CD4-positive, alpha-beta T cell treated with Interferon gamma for 1 hour (primary cell): Measurements from ENCODE around the gene RCOR3.

Experiments
- DNase-seq: peaks from one replicate; pipeline ENCODE4 v3.0.0-alpha.2; 2020

The RCOR3 gene

DNA sequence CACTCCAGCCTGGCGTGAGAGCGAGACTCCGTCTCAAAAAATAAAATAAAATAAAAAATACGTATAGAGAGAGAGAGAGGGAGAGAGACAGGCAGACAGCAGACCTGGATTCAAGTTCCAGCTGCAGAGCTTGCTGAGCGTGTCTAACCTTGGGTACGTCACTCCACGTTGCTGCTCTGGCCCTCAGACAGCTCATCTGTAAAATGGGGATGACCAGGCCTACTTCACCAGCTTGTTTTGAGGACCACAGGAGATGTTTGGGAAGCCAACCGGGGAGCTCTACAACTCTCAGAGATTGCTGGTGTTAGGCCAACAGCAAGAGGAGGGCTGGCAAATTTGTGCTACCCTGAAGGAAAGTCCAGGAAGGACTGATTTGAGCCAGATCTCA, 67.0 kb downstream of the RCOR3 start:
- no peak for DNase-seq

DNA sequence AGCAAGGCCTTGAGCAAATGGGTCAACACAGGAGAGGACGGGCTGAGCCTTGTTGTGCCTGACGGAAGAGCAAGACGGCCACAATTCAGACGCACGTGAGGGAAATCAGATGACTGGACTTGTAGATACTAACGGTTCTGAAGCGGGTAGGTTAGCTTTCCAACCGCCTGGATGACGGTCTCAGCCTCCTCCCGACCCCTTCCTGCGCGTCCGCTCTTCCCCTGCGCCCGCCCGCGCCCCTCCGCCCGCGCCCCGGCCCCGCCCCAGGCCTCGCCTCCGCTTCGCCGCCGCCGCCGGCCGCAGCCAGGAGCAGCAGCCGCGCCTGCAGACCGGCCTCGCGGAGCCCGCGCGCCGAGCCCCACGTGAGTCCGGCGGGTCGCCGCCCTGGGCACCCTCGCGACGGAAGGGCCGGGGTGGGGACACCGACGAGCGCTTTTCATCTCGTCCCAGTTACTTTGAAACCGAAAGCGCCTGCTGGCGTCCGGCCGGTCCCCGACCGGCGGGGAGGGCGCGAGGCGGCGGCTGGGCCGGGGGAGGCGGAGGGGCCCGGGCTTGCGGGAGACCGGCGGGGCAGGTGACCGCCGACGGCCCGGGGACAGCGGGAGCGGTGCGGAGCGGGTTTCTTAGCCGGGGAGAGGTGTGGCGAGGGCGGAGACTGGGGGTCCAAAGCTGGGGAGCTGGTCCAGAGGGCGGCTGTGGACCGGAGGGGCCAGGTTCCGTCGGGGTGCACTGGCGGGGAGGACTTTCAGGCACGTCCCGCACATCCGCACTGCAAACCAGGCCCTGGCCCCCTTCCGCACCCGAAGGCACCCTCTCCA, 67.6 kb downstream of the RCOR3 start, which contains the start of gene TRAF5:
TSS of gene TRAF5 (plus strand) at position 306 of the 818 bp plus-strand sequence. CDS start 26,407 bp downstream, outside the sequence.
- DNase-seq: peak; percentile 29

DNA sequence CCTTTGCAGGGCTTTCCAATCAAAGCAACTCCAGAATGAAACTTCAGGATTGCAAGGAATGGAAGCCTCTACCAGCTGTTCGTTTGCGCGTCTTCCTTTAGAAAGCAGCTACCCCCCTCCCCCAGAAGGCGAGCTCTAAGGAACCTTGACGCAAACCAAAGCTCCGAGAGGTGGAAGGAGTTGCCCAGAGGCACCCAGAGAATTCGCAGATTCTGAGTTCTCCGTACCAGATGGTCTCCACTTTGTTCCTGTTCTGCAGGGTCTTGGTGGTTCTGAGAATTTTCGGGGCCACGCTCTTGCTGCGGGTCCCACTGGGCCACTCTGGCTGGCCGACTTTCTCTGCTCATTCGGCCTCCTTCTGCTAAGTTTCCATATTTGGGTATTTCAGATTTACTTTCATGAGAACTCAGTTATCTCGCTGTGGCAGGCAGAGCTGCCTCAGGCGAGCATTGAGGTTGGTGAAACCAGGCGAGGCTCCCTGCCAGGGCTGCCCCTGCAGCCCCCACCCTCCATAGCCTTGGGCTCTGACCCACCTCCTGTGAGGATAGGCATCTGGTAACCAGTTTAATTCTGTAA, 68.3 kb downstream of the RCOR3 start:
- DNase-seq: no peak

DNA sequence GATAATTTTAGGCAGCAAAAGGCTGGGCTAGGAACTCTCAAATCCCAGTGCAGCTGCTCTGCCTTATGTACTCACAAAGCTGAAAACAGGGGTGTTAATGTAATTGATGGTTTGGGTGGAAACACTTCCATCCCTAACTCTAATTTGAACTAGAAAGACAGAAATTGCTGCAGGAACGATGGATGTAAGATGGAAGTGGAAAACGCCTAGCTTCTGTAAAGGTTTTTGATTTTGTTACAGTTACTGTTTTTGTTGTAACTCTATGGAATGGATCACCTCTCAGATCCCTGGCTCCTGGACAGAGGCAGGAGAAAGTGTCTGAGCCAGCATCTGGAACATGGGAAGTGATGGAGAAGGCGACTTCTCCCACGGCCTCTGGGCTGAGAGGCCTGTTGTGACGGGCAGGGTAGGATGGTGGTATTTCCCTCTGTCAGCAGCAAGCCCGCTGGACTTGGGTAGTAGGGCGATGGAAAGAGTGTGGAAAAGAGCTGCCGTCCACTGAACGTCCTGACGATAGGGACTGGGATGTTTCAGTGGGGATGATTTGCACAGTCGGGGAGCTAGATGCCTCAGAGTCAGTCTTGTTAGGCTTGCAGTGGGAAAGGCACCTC, 69.0 kb downstream of the RCOR3 start:
- no peak for DNase-seq

GRCh38 chr1:211328866-211329475, 69.8 kb downstream of the RCOR3 start:
- DNase-seq: no peak

- DNase-seq: peak; percentile 36
These were observed 70.6 kb downstream of the RCOR3 start for GRCh38 chr1:211329764-211330201.

GRCh38 chr1:211330282-211330936, 71.2 kb downstream of the RCOR3 start:
- no peak for DNase-seq

DNA sequence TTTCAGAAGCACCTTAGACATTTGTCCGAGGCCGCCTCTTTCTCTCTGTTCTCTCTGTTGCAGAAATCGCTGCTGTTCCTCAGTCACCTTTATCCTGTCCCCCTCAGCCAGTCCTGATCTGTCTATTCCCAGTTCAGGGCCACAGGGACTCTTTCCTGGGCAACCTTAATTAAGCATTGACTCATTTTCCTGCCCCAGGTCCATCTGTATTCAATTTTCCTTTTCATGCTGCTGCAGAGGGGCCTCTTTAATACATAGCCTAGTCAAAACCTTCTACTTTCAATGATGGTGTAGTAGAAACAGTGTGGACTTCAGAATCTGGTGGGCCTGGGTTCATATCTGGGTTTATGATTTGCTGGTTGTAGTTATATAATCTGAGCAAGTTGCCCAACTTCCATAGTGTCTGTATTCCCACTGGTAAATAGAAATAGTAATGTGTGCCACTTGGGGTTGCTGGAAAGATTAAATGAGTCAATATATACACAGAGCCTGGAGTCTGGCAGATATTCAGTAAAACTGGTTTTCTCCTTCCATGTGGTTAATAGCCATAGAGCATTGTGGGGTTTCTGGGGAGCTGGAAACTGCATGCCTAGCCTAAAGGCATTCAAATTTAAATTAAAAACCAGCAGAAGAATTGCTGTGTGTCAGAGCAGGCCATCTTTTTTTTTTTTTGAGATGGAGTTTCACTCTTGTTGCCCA, 72.0 kb downstream of the RCOR3 start:
- no peak for DNase-seq

GRCh38 chr1:211332036-211332616, 73.0 kb downstream of the RCOR3 start:
- no peak for DNase-seq

DNA sequence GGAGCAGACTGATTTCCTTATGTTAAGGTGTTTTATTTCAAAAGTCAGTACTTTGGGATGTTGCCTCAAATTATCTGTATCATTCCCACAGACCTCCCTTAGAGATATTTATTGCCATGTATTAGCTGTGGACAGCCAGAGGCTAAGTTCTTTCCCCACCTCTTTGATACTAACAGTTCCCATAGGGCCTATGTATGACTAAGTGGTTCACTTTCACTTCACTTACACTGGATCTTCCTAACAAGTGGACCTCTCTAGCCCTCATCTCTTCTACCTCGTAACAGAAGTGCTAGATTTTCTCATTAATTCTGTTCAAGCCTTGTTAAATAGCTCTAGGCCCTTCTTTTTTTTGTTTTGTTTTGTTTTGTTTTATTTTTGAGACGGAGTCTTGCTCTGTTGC, 73.7 kb downstream of the RCOR3 start:
- no peak for DNase-seq

DNA sequence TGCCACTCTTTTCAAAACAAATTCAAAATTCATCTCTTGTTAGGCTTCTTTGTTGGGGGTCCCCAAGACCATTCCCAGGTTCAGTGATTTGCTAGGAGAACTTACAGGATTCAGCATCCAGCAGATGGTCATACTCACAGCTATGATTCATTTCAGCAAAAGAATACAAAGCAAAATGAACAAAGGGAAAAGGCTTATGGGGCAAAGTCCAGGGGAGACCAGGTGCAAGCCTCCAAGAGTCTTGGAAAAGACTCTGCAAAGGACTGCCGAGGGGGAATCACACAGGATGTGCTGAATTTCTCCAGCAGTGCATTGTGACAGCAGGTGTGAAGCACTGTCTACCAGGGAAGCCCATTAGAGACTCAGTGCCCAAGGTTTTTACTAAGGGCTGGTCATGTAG, 74.7 kb downstream of the RCOR3 start:
- no peak for DNase-seq

DNA sequence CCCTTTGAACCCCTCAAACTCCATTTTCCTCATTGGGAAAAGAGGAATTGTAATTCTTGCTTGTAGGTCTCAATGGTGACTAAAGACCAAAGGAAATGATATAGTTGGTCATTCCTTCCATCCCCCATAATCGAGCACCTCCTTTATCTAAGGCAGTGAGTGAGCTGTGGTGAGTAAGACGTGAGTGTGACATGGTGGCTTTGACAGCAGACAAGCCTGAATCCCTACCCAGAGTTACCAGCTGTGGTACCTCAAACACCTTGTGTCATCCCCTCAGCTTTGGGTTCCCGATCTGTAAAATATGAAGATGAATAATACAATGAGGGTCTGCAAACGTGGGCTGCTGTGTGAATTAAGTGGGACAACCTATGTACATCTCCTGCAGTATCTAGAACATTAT, 75.8 kb downstream of the RCOR3 start:
- no peak for DNase-seq

GRCh38 chr1:211335522-211336157, 76.5 kb downstream of the RCOR3 start:
- DNase-seq: peak; percentile 28

DNA sequence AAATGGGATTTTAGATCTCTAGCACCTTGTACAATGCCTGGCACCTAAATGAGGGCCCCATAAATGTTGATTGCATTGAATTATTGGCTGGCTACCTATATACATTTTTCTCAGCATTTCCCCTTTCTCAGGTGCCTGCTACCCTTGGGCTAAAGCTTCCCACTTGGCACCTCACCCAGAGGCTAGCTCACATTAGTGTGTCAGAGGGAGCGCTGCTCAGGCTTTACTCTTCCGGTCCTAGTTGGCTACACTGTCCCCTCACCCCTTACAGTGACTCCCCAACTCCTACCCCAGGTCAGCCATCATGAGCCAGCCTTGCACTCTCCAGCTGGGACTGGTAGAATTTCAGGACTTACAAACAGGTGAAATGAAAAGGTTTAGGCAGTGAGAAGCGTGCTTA, 77.0 kb downstream of the RCOR3 start:
- DNase-seq: no peak

- no peak for DNase-seq
These were observed 77.6 kb downstream of the RCOR3 start for GRCh38 chr1:211336775-211337174.

DNA sequence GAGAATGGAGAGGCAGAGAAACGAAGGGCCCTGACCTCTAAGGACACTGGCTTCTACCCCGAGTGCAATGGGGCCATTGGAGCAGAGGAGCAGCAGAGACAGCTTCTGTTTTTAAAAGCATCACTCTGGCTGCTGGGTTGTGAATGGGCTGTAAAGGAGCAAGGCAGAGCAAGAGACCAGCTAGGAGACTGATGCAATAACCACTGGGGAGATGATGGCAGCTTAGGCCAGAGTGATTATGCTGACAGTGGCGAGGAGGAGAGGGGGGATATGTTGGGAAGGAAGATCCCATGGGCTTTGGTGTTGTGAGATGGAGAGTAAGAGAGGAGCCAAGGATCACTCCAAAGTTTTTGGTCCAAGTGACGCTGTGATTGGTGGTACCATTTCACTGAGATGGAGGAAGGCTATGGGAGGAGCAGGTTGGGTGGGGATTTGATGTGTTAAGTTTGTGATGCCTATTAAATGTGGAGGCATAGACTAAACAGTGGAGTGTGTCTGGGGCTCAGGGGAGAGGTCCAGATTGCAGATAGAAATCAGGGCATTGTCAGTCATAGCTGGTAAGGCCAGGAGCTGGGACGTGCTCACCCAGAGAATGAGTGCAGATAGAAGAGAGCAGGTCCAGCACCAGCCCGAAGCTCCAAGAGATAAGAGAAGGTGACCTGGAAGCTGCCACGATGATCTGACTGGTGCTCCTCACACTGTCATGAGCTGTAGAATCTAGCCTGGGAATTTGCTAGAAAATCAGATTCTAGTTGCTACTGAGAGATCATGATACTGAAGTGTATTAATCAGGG, 78.5 kb downstream of the RCOR3 start:
- DNase-seq: no peak

- no peak for DNase-seq
These were observed 79.1 kb downstream of the RCOR3 start for GRCh38 chr1:211338224-211338620.

DNA sequence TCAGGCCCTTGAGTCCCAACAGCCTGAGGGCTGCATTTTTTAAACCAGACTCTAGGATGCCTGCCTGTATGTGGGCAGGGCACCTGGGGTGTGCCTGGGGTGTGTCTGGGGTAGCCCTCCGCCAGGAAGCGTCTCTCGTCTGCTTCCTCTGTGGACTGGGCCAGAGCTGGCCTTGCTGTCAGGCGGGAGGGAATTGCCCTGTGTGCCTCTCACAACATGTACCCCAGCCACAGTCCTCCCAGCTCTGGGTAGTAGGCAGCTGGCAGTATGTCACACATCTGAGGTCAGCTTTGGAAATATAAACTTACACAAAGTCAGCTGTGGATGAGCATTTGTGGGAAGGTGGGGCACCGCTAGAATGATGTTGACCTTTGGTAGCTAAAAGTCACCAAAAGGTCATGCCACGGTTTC, 80.5 kb downstream of the RCOR3 start:
- DNase-seq: no peak

DNA sequence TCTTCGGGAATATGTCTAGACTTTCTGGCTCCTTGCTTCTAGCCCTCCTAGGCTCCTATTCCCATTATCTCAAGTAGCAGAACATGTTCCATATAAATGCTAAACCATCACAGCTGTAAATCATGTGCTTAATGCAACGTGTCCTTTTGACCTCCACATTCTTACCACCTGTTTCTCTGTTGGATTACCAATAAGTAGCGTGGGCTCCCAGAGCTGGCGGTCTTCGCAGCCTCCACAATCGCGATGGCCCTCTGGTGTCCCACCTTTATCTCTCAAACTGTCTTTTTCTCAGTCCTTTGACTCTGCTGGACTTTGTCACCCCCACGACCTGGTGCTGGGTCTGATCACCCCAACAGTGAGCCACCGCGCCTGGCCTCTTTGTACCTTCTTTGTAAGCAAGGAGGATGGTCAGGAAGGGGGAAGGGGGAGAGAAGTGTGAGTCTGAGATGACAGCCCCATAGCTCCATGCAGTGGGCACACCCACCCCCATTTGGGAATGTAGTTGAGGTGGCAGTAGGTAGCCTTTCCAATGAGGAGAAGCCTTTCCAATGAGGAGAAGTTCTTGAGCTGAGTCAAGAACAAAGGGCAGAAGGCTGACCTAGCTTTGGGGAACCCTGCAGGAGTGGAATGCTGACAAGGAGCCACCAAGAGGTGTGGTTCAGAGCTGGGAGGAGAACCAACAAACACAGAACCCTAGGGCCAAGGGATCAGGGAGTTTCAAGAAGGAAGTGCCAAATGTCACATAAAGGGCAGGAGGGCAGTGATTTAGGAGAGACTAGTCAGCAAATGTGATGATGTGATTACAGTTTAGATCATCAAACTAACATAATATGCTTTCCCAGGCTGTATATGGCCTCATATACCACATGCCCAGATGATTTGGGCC, 81.7 kb downstream of the RCOR3 start:
- no peak for DNase-seq

GRCh38 chr1:211341999-211342398, 82.8 kb downstream of the RCOR3 start:
- no peak for DNase-seq
